Kidney glomerular epithelial cell (primary cell): ENCODE results near the gene RASGRF1.

Source experiments
- DNase-seq: peaks from one replicate; lab custom pipeline; 2025; lab: John Stamatoyannopoulos, UW

RASGRF1 gene

DNA sequence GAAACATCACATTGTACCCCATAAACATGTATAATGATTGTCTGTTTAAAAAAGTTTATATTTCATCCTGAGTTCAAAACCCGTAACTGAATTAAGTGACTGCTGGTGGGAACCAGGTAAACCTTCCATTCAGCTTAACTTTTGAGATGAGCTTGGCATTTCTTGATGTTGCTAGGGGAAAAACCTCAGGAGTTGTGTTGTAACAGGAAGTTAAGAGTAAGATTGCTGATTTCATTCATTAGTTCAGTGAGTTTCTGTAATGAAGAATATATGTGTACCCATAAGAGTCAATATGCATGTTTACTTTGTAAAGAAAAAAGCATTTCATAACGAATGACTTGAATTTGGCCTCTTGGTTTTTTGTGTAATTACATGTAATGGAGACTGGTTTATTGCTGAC is 178.3 kb downstream of the RASGRF1 start:
- DNase-seq, result no peak

DNA sequence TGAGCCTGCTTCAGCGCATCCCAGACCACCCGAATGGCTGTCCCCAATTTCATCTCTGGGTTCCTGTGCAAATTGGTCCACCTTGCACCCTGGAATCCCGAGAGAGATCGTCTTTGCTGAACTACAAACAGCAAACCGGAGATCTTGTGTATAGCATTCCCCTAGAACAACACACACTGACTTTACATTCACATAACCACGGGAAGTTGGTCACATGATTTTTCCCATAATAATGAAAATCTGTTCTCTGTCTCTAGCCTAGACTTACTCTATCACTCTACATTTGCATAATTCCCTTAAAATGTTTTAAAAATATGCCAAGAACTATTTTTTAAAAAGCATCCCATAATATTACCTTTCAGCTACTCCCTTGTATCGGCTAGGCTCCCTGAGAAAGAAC is 180.3 kb downstream of the RASGRF1 start:
- no peak for DNase-seq
